Activated naive CD4-positive, alpha-beta T cell treated with anti-CD3 and anti-CD28 coated beads, Interleukin-2, amount 10 ng/mL, durations not matched to agents 7 days and 5 days (primary cell): ENCODE results near the gene P2RX6.
"Not testable (repeated sequence)": the region's sequence is repeated elsewhere in the genome, so short reads cannot be mapped to it uniquely, and the experiment has no call there.

Experiments
- CTCF ChIA-PET: fragments of 350-600 bp; sonication (Branson Sonifier 250); formaldehyde crosslinking; loops from one replicate; lab custom pipeline; 2021; ENCODE audit warnings: antibody characterized with exemption; lab: Charles Lee
- DNase-seq: peaks from one replicate; pipeline ENCODE4 v3.0.0-alpha.2; 2020
- H3K27ac Mint-ChIP-seq: one replicate; pipeline ENCODE4 v1.8.0; 2021; ENCODE audit warnings: mild to moderate bottlenecking, moderate library complexity, mixed read lengths
- H3K27me3 Mint-ChIP-seq: one replicate; pipeline ENCODE4 v1.8.0; 2021; ENCODE audit warnings: mild to moderate bottlenecking, mixed read lengths
- H3K36me3 Mint-ChIP-seq: one replicate; pipeline ENCODE4 v1.8.0; 2021; ENCODE audit warnings: mixed read lengths
- H3K4me1 Mint-ChIP-seq: one replicate; pipeline ENCODE4 v1.8.0; 2021; ENCODE audit warnings: mixed read lengths
- H3K4me3 Mint-ChIP-seq: one replicate; pipeline ENCODE4 v1.8.0; 2021; ENCODE audit warnings: mild to moderate bottlenecking, moderate library complexity, mixed read lengths
- H3K9me3 Mint-ChIP-seq: one replicate; pipeline ENCODE4 v1.8.0; 2021; ENCODE audit warnings: mixed read lengths

Gene P2RX6

DNA sequence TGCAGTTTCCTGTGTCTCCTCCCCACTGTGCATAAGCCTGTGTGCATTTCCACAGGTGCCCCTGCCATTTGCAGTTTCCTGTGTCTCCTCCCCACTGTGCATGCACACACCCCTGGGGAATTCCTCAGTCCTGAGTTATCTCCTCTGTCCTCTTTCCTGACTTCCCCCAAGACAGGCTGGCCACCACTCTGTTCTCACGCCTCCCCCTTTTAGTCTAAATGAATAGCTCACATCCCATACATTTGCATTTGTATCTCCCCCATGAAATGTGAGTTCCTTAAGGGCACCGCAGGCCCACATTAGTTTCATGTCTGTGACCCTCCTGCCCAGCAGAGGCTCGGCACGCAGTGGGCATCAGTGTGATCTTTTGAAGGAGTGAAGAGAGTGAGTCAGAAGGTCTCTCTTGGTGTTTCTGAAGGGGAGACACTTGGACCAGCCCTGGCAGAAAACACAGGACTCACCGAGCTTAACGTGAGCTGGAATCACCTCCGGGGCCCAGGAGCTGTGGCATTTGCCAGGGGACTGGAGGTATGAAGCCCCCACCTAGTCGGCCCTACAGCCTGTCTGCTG is 37.0 kb downstream of the P2RX6 start:
- Mint-ChIP-seq H3K27ac (no peak overlapping the region), H3K9me3 (no peaks in the 10 kb centered on the region), H3K36me3 (no peaks in the 10 kb centered on the region), H3K4me3 (no peak overlapping the region), H3K4me1 (peaks cover 31% of the 10 kb centered on the region), H3K27me3 (peaks cover 45% of the 10 kb centered on the region)
- CTCF ChIA-PET: interaction anchor here (0.7 kb wide), 1 partner anchor 50 kb away, joined by 3 read pairs; no protein-coding TSS in a partner anchor
- DNase-seq: peak; percentile 25

DNA sequence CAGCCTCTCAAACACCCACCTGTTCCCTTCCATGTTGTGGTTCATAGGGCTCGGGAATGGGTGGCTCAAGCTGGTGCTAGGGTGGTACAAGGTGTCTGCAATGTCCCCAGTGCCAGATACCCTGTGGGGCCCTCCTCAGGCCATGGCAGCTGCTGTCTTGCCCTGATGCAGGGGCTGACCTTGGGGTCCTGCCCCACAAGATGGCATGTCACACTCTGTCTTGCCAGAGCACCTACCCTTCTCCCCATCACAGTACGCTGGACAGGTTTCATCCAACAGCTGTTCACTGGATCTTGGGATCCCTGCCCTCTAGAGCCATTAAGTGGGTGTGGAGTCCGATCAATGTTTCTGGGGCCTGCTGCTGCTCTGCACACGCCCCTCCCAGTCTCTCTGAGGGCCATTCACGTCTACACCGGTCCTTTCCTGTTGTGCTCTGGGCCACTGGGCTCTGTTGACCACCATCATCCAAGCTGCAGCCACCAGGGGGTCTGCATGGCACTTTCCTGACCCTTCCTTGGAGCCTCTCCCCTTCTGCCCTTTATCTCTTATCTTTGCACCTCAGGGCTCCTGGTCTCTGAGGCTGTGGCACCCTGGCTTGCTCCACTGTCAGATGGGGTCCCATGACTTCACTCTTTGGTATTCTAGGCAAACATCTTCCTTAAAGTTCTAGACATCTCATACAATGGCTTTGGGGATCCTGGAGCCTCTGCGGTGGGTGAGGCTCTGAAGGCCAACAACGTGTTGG is 37.9 kb downstream of the P2RX6 start:
- Mint-ChIP-seq H3K9me3 (no peaks in the 10 kb centered on the region), H3K27ac (no peak overlapping the region), H3K4me1 (peaks cover 34% of the 10 kb centered on the region), H3K4me3 (no peak overlapping the region), H3K36me3 (no peaks in the 10 kb centered on the region), H3K27me3 (peaks cover 45% of the 10 kb centered on the region)
- CTCF ChIA-PET: interaction anchor here (0.7 kb wide), 1 partner anchor 49 kb away, joined by 3 read pairs; no protein-coding TSS in a partner anchor
- DNase-seq: no peak

DNA sequence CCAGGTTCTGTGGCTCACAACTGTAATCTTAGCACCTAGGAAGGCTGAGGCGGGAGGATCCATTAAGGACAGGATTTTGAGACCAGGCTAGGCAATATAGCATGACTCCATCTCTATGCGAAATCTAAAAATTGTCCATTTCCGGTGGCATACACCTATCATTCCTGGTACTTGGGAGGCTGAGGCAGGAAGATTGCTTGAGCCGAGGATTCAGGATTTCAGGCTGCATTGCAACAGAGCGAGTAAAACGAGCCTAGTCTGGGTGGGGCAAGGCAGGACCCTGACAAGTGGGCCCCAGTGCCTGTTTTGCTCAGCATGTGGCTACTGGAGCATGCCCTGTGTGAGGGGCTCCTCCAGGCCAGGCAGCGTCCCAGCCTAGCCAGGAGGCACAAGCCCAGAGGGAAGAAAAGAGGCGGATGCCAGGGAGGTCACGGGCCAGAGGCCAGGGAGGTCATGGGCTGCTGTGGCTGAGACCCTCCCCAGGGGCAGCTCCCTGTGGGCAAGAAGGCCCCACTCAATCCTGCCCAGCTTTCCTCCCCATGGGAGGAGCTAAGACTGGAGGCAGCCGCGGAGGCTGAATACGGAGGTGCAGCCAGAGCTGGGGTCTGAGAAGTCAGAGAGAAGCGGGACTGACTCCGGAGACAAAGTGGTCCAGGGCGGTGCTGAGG is 39.2 kb downstream of the P2RX6 start:
- H3K9me3 Mint-ChIP-seq: no peaks in the 10 kb centered on the region
- peaks cover 34% of the 10 kb centered on the region for H3K4me1 Mint-ChIP-seq
- CTCF ChIA-PET: no interaction called here
- H3K4me3 Mint-ChIP-seq: no peak overlapping the region
- no peak overlapping the region for H3K27ac Mint-ChIP-seq
- H3K27me3 Mint-ChIP-seq: peaks cover 36% of the 10 kb centered on the region
- no peaks in the 10 kb centered on the region for H3K36me3 Mint-ChIP-seq
- DNase-seq: no peak

DNA sequence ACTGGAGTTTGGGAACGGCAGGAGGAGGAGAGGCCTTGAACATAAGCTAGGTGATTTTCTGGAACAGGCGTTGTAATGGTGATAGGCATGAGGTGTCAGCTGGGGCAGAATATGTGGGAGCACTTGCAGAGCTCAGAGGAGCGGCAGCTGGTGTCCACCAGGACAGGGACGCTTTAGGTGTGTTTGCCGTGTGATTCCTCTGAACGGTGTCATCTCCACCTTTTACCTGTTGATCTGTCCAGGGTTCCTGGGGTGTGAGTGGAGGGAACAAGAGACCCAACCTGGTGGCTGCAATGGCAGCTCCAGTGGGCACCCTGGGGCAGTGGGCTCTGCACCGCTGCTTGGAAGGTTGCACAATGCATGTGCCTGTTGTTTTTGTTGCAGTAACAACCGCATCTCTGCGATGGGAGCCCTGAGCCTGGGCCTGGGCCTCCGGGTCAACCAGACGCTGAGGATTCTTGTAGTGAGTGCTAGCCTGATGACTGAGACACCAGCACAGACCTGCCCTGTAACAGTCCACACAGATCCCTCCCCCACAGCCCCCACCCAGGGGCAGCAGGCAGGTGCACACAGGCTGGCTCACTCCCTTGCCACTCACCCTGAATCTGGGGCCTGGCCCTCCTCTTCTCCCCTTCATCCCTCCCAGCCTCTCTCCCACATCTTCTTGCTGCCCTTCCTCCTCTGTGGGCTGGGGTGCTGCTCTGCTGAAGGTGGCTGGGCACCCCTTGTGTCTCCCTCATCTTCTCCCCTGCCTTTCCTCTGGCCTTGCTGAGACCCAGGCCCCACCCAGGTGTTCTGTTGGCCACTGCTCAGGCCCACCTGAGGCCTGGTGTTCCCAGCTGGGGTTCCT is 40.0 kb downstream of the P2RX6 start:
- H3K27me3 Mint-ChIP-seq: peaks cover 36% of the 10 kb centered on the region
- DNase-seq: no peak
- CTCF ChIA-PET: interaction anchor here (2.0 kb wide), 1 partner anchor 34 kb away, joined by 6 read pairs; no protein-coding TSS in a partner anchor
- peaks cover 34% of the 10 kb centered on the region for H3K4me1 Mint-ChIP-seq
- no peak overlapping the region for H3K4me3 Mint-ChIP-seq
- no peaks in the 10 kb centered on the region for H3K36me3 Mint-ChIP-seq
- no peak overlapping the region for H3K27ac Mint-ChIP-seq
- no peaks in the 10 kb centered on the region for H3K9me3 Mint-ChIP-seq

DNA sequence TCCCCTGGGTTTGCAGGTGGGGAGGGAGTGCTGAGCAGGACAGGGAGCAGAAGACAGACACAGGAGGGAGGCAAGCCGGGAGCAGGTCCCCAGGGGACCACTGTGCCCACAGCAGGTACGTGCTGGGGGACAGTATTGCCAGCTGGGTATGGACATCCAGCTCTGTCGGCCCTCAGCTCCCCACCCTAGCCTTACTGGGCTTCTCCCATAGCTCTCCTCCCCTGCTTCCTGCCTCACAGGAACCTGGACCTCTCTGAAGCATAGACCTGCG is 40.5 kb downstream of the P2RX6 start:
- Mint-ChIP-seq H3K9me3 (no peaks in the 10 kb centered on the region), H3K27ac (no peak overlapping the region), H3K4me3 (peak overlapping the region; percentile 53), H3K4me1 (peaks cover 34% of the 10 kb centered on the region), H3K27me3 (peaks cover 38% of the 10 kb centered on the region), H3K36me3 (no peaks in the 10 kb centered on the region)
- DNase-seq: no peak
- CTCF ChIA-PET: interaction anchor here (2.0 kb wide), 1 partner anchor 35 kb away, joined by 6 read pairs; no protein-coding TSS in a partner anchor

DNA sequence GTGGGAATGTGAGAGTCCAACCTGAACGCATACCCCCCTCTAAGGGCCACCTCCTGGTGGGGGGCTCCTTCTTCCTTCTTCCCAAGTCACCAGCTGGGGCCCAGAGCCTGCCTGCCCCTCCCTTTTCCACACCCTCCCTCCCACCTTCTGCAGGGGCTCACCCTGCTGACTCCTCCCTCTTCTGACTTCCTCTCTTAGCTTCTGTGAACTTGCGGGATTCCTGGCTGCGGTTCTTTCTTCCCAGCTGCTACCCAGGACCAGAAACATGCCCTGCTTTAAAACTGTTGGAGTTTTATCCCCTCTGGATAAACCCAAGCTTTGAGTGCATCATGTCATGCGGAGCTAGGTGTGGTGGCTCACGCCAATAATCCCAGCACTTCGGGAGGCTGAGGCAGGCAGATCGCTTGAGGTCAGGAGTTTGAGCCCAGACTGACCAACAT is 40.9 kb downstream of the P2RX6 start:
- H3K27ac Mint-ChIP-seq: no peak overlapping the region
- no peaks in the 10 kb centered on the region for H3K36me3 Mint-ChIP-seq
- H3K4me1 Mint-ChIP-seq: peaks cover 34% of the 10 kb centered on the region
- H3K27me3 Mint-ChIP-seq: peaks cover 39% of the 10 kb centered on the region
- no peaks in the 10 kb centered on the region for H3K9me3 Mint-ChIP-seq
- peak overlapping the region; percentile 53 for H3K4me3 Mint-ChIP-seq
- CTCF ChIA-PET: interaction anchor here (1.6 to 2.0 kb wide), 2 partner anchors 17 to 35 kb away, joined by 3 to 6 read pairs; no protein-coding TSS in a partner anchor
- DNase-seq: peak; percentile 36

DNA sequence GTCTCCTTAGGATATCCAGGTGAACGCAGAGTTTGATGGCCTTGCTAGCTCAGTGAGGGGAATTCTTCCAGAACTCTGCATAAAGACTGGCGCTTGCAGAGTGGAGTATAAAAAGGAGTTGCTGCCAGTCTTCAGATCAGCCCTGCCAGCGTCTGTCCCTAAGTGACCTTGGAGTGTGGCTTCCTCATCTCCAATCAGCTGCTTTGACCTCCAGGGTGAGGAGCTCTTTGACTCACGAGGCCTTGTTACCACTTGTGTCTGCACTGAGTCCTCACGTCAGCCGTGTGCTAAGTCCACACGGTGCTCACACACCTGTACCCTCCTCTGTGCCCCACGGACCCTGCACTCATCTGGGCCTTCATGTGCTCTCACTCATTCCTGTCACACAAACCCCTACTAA is 45.4 kb downstream of the P2RX6 start:
- H3K9me3 Mint-ChIP-seq: not testable (repeated sequence)

DNA sequence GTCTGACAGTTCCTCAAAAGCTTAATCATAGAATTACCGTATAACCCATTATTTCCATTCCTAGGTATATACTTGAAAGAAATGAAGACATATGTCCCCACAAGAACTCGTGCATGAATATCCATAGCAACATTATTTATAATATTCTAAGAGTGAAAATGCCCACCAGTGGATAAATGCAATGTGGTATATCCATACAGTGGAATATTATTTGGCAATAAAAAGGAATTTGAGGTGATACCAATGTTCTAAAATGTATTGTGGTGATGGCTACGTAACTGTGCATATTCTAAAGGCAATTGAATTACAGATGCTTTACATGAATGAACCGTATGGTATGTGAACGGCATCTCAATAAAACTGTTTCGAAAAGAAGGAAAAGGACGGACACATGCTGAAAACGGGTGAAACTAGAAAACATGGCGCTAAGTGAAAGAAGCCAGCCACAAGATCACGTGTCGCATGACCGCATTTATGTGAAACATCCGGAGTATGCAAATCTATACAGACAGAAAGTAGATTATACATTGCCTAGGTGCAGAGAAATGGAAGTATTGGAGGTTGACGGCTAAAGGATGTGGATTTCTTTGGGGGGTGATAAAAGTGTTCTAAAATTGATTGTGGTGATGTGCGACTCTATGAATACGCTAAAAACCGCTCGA is 46.8 kb downstream of the P2RX6 start:
- DNase-seq, H3K9me3 Mint-ChIP-seq, CTCF ChIA-PET: not testable (repeated sequence)

More for the DNA sequence above, 45.4 kb downstream of the P2RX6 start:
- H3K27ac Mint-ChIP-seq, H3K4me3 Mint-ChIP-seq, CTCF ChIA-PET, H3K36me3 Mint-ChIP-seq, DNase-seq: not testable (repeated sequence)
- peaks cover 42% of the 10 kb centered on the region for H3K27me3 Mint-ChIP-seq
- H3K4me1 Mint-ChIP-seq: peaks cover 19% of the 10 kb centered on the region

DNA sequence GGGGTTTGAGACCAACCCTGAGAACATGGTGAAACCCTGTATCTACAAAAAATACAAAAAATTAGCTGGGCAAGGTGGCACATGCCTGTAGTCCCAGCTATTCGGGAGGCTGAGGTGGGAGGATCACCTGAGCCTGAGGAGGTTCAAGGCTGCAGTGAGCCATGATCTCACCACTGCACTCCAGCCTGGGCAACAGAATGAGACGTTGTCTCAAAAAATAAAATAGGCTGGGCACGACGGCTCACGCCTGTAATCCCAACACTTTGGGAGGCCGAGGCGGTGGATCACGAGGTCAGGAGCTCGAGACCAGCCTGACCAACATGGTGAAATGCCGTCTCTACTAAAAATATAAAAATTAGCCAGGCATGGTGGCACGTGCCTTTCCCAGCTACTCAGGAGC is 49.5 kb downstream of the P2RX6 start:
- peaks cover 29% of the 10 kb centered on the region for H3K27me3 Mint-ChIP-seq
- H3K36me3 Mint-ChIP-seq, H3K4me1 Mint-ChIP-seq, H3K9me3 Mint-ChIP-seq, CTCF ChIA-PET, H3K27ac Mint-ChIP-seq, DNase-seq, H3K4me3 Mint-ChIP-seq: not testable (repeated sequence)

More for the DNA sequence above, 46.8 kb downstream of the P2RX6 start:
- peaks cover 33% of the 10 kb centered on the region for H3K27me3 Mint-ChIP-seq
- not testable (repeated sequence) for H3K27ac Mint-ChIP-seq, H3K4me1 Mint-ChIP-seq, H3K36me3 Mint-ChIP-seq, H3K4me3 Mint-ChIP-seq

DNA sequence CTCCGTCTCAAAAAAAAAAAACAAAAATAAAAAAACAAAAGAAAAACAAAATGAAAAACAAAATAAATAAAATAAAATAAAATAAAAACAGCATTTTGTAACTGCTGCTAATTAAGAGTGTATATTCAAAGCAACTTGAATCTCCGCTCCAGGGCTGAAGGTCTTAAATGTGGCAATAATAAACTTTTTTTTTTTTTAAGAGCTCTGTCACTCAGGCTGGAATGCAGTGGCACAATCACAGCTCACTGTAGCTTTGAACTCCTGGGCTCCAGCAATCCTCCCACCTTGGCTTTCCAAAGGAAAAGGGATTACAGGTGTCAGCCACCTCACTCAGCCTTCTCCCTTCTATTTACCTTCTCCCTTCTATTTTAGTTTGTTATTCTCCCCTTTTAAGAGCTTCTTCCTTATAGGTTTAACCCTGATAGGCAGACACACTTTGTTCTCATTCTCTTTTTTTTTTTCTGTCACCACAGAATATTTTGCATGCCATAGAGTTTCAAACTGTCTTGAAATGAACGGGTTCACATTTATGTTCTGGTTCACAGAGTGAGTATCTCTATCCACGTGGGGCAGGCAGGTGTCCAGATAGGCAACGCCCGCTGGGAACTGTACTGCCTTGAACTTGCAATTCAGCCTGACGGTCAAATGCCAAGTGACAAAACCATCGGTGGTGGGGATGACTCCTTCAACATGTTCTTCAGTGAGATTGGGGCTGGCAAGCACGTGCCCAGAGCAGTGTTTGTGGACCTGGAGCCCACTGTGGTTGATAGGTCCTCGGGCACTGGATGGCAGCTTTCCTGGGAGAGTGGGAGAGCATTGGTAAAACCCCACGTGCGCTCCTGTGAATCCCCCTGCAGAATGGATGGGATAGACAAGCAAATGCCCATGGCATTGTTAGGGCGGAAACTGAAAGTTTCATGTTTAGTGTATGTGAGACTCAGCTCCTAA is 50.2 kb downstream of the P2RX6 start:
- Mint-ChIP-seq H3K36me3 (no peaks in the 10 kb centered on the region), H3K27ac (no peak overlapping the region), H3K9me3 (no peaks in the 10 kb centered on the region), H3K4me1 (peaks cover 4% of the 10 kb centered on the region), H3K4me3 (no peak overlapping the region), H3K27me3 (peaks cover 37% of the 10 kb centered on the region)
- CTCF ChIA-PET: interaction anchor here (1.0 kb wide), 1 partner anchor 45 kb away, joined by 4 read pairs; no protein-coding TSS in a partner anchor
- DNase-seq: no peak

DNA sequence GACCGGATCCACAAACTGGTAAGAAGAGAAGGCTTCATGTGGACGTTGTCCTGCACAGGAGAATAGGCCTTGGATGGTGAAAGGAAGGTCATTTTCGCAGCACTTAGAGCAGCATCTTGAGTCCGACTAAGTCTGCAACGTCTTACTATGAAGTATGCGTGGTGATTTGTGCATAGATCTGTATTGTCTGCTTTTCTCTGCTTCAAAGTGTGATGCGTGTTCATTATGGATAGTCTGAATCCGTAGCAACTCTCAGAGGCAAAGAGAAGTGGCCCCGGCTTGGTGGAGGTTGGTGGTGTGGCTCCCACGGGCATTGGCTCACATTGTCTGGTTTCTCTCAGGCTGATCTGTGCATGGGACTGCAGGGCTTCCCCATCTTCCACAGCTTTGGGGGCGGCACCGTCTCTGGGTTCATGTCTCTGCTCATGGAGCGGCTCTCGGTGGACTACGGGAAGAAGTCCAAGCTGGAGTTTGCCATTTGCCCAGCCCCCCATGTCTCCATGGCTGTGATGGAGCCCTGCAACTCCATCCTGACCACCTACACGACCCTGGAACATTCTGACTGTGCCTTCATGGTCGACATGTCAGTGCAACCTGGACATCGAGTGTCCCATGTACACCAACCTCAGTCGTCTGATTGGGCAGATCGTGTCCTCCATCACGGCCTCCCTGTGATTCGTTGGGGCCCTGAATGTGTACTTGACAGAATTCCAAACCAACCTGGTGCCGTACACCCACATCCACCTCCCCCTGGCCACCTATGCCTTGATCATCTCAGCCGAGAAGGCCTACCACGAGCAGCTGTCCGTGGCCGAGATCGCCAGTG is 52.3 kb downstream of the P2RX6 start:
- Mint-ChIP-seq H3K4me3 (no peak overlapping the region), H3K27ac (no peak overlapping the region)
- CTCF ChIA-PET: no interaction called here

More for the DNA sequence above, 52.3 kb downstream of the P2RX6 start:
- Mint-ChIP-seq H3K27me3 (peaks cover 44% of the 10 kb centered on the region), H3K36me3 (no peaks in the 10 kb centered on the region), H3K9me3 (no peaks in the 10 kb centered on the region), H3K4me1 (peaks cover 7% of the 10 kb centered on the region)
- DNase-seq: no peak
